Activated CD8-positive, alpha-beta T cell treated with anti-CD3 and anti-CD28 coated beads for 36 hours (primary cell): ENCODE data around the gene DDT. TPM values are rescaled to one million over a fixed set of nuclear protein-coding genes. Genes with fewer than 3 reads are reported as not detected.
A peak's percentile ranks its signal among the peaks of the same experiment; 100 is the strongest.
"Not testable (repeated sequence)": the region's sequence is repeated elsewhere in the genome, so short reads cannot be mapped to it uniquely, and the experiment has no call there.

Experiments used
- ATAC-seq: fragments of 200-7000 bp; cut with Tn5 transposase; one replicate; pipeline ENCODE4 v1.10.0; 2021; ENCODE audit warnings: mild to moderate bottlenecking, moderate library complexity
- CTCF ChIA-PET: fragments of 350-600 bp; sonication (Branson Sonifier 250); formaldehyde crosslinking; loops from one replicate; lab custom pipeline; 2021; ENCODE audit warnings: antibody characterized with exemption; lab: Charles Lee
- POLR2A ChIA-PET: fragments of 350-600 bp; sonication (Branson Sonifier 250); formaldehyde crosslinking; loops from one replicate; lab custom pipeline; 2021; ENCODE audit warnings: antibody characterized with exemption; lab: Charles Lee
- DNase-seq: peaks from one replicate; pipeline ENCODE4 v3.0.0-alpha.2; 2020
- H3K27ac Mint-ChIP-seq: one replicate; pipeline ENCODE4 v1.8.0; 2021; ENCODE audit warnings: mild to moderate bottlenecking, mixed read lengths
- H3K27me3 Mint-ChIP-seq: one replicate; pipeline ENCODE4 v1.8.0; 2021; ENCODE audit warnings: mixed read lengths
- H3K36me3 Mint-ChIP-seq: one replicate; pipeline ENCODE4 v1.8.0; 2021; ENCODE audit warnings: low read depth, mixed read lengths
- H3K4me1 Mint-ChIP-seq: one replicate; pipeline ENCODE4 v1.8.0; 2021; ENCODE audit warnings: low read depth, mixed read lengths
- H3K4me3 Mint-ChIP-seq: one replicate; pipeline ENCODE4 v1.8.0; 2021; ENCODE audit warnings: mild to moderate bottlenecking, moderate library complexity, mixed read lengths
- H3K9me3 Mint-ChIP-seq: one replicate; pipeline ENCODE4 v1.8.0; 2021; ENCODE audit warnings: mixed read lengths
- intact Hi-C: fragments of 100-400 bp; cut with micrococcal nuclease; formaldehyde crosslinking; loops from one replicate; pipeline ENCODE4 v1.10.0; 2022
- total RNA-seq, 2 experiments: library from RNA; stranded (reverse); gene quantifications; one replicate each; pipeline ENCODE4 v1.2.3, GENCODE V29; 2021
- TF ChIP-seq, protein P1 (sequence below): fragments of 200-600 bp; IDR thresholded peaks from one replicate; pipeline ENCODE4 v1.8.0; 2022; ENCODE audit warnings: antibody characterized with exemption, mild to moderate bottlenecking

Gene DDT
- 100 to 1,000 TPM; 116 to 119 TPM for total RNA-seq

DNA sequence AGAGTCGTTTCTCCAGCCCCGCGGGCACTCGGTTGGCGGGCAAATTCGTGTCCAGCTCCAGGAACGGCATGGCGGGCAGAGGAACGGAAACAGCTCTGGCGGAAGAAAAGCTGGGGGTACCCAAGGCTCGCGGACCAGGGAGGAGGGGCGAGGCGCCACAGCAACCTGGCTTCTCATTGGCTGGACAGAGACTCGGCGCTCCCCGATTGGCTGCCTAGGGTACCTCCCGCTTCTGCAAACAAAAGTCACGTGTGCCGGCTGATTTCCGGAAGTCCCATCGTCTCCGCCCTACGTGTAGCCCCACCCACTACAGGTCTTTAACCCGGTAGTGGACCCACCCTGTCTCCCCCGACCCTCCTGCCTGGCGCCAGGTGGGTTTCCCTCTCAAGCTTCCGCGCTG is at the start of gene DDT:
Gene DDT, minus strand, starts transcription at position 97 of the 400 bp plus-strand sequence. Its CDS starts 27 bp downstream, at position 70.
- ATAC-seq, result peak; percentile 98
- intact Hi-C loops, H3K27me3 Mint-ChIP-seq, H3K4me3 Mint-ChIP-seq, DNase-seq, POLR2A ChIA-PET, H3K9me3 Mint-ChIP-seq, CTCF ChIA-PET, H3K27ac Mint-ChIP-seq: not testable (repeated sequence)
- peaks cover 24% of the 10 kb centered on the region for H3K36me3 Mint-ChIP-seq
- peaks cover 18% of the 10 kb centered on the region for H3K4me1 Mint-ChIP-seq

DNA sequence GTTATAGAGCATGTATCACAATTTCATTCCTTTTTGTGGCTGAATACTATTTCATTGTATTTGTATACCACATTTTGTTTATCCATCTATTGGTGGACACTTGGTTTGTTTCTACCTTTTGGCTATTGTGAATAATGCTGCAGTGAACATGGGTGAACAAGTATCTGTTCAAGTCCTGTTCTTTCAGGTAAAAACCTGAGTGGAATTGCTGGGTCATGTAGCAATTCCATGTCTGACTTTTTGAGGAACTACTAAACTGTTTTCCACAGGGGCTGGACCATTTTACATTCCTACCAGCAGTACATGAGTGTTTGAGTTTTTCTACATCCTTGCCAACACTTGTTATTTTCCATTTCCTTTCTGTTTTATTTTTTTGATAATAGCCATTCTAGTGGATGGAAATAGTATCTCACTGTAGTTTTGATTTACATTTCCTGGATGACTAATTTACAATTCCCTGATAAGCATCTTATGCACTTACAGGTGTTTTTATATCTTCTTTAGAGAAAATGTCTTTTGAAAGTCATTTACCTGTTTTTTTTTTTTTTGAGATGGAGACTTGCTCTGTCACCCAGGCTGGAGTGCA is 49.1 kb upstream of the DDT start:
- peaks cover 53% of the 10 kb centered on the region for H3K4me1 Mint-ChIP-seq
- H3K27me3 Mint-ChIP-seq, result no peaks in the 10 kb centered on the region
- H3K36me3 Mint-ChIP-seq, result peaks cover 44% of the 10 kb centered on the region
- H3K4me3 Mint-ChIP-seq, result no peak overlapping the region
- ATAC-seq, result peak; percentile 62
- ChIA-PET POLR2A (no interaction called here), CTCF (no interaction called here)
- TF ChIP-seq, protein P1, sequence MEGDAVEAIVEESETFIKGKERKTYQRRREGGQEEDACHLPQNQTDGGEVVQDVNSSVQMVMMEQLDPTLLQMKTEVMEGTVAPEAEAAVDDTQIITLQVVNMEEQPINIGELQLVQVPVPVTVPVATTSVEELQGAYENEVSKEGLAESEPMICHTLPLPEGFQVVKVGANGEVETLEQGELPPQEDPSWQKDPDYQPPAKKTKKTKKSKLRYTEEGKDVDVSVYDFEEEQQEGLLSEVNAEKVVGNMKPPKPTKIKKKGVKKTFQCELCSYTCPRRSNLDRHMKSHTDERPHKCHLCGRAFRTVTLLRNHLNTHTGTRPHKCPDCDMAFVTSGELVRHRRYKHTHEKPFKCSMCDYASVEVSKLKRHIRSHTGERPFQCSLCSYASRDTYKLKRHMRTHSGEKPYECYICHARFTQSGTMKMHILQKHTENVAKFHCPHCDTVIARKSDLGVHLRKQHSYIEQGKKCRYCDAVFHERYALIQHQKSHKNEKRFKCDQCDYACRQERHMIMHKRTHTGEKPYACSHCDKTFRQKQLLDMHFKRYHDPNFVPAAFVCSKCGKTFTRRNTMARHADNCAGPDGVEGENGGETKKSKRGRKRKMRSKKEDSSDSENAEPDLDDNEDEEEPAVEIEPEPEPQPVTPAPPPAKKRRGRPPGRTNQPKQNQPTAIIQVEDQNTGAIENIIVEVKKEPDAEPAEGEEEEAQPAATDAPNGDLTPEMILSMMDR, result no peak
- H3K27ac Mint-ChIP-seq, result peak overlapping the region; percentile 83
- peaks cover 3% of the 10 kb centered on the region for H3K9me3 Mint-ChIP-seq
- no peak for DNase-seq
- intact Hi-C loops, result no loop called here

DNA sequence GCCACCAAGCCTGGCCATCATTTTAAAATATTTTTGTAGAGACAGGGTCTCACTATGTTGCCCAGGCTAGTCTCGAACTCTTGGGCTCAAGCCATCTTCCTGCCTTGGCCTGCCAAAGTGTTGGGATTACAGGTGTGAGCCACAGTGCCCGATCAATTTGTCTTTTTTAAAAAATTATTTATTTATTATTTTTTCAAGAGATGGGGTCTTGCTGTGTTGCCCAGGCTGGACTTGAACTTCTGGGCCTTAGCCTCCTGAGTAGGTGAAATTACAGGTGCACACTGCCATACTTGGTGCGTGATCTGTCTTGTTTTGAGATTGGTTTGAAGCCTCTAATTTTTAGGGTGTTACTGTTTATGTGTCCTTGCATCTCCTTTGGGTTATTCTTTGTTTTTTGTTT is 47.1 kb upstream of the DDT start:
- no peak overlapping the region for H3K27ac Mint-ChIP-seq
- ChIA-PET POLR2A (no interaction called here), CTCF (no interaction called here)
- H3K4me3 Mint-ChIP-seq, result no peak overlapping the region
- DNase-seq (no peak), ATAC-seq (no peak)
- H3K27me3 Mint-ChIP-seq, result no peaks in the 10 kb centered on the region
- peaks cover 48% of the 10 kb centered on the region for H3K36me3 Mint-ChIP-seq
- peaks cover 3% of the 10 kb centered on the region for H3K9me3 Mint-ChIP-seq
- TF ChIP-seq, protein P1, result no peak
- H3K4me1 Mint-ChIP-seq, result peaks cover 48% of the 10 kb centered on the region
- intact Hi-C loops, result no loop called here

DNA sequence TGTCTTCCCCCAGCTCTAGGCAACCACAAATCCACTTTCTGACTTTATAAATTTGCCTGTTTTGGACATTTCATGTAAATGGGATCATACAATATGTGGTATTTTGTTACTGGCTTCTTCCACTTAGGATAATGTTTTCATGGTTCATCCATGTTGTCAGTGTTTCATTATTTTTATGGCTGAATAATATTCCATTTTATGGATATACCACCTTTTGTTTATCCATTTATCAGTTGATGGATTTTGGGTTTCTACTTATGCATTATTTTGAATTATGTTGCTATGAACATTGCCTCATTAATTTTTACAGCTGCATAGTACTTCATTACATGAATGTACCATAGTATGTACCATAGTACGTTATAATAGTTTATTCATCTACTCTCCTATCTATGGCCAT is 41.9 kb upstream of the DDT start:
- DNase-seq (no peak), ATAC-seq (no peak)
- intact Hi-C loops, result no loop called here
- CTCF ChIA-PET, result interaction anchor here (0.7 kb wide), 1 partner anchor 200 kb away, joined by 3 read pairs; no protein-coding TSS in a partner anchor
- no peaks in the 10 kb centered on the region for H3K9me3 Mint-ChIP-seq
- POLR2A ChIA-PET, result no interaction called here
- H3K4me3 Mint-ChIP-seq, result no peak overlapping the region
- H3K36me3 Mint-ChIP-seq, result peaks cover 32% of the 10 kb centered on the region
- no peaks in the 10 kb centered on the region for H3K27me3 Mint-ChIP-seq
- no peak overlapping the region for H3K27ac Mint-ChIP-seq
- TF ChIP-seq, protein P1, result no peak
- peaks cover 35% of the 10 kb centered on the region for H3K4me1 Mint-ChIP-seq

DNA sequence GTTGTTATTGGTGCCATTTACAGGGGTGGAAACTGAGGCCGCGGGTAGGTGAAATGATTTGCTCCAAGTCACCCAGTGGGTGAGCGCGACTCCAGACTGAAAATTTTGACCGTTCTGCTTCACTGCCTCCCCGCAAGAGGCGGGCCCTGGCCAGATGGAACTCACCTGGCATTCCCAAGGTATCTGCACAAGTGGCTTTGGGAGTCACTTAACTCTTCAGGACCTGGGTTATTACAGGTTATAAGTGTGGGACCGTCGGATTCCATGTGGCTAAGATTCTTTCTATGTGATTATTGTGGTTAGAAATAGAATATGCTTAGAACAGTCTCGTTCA is 37.5 kb upstream of the DDT start:
- intact Hi-C loops, result no loop called here
- Mint-ChIP-seq H3K4me1 (peaks cover 25% of the 10 kb centered on the region), H3K27ac (peak overlapping the region; percentile 93), H3K9me3 (no peaks in the 10 kb centered on the region), H3K27me3 (no peaks in the 10 kb centered on the region), H3K4me3 (peak overlapping the region; percentile 93), H3K36me3 (peaks cover 24% of the 10 kb centered on the region)
- ATAC-seq, result no peak
- ChIA-PET POLR2A (interaction anchor here (1.0 to 1.4 kb wide), 5 partner anchors 19 to 99 kb away, joined by 3 to 5 read pairs (median 3); no protein-coding TSS in a partner anchor), CTCF (no interaction called here)
- no peak for DNase-seq
- TF ChIP-seq, protein P1, result no peak
